HG03025 (cell line): ENCODE results near the gene PAGE5.

ENCODE experiments used
- ATAC-seq: cut with Tn5 transposase; IDR thresholded peaks from one replicate; pipeline ENCODE4 v1.9.1; 2021; ENCODE audit warnings: mild to moderate bottlenecking, moderate library complexity; ENCODE audit not compliant: unreplicated experiment, low FRiP score

The PAGE5 gene, protein sequence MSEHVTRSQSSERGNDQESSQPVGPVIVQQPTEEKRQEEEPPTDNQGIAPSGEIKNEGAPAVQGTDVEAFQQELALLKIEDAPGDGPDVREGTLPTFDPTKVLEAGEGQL

GRCh38 chrX:55220119-55220794 lies at the start of gene PAGE5:
PAGE5 (plus strand) TSS chrX:55220346; CDS start chrX:55221383, 1,037 bp downstream.
- no peak for ATAC-seq

GRCh38 chrX:55187281-55187680 lies 32.9 kb upstream of the PAGE5 start:
- ATAC-seq: no peak

DNA sequence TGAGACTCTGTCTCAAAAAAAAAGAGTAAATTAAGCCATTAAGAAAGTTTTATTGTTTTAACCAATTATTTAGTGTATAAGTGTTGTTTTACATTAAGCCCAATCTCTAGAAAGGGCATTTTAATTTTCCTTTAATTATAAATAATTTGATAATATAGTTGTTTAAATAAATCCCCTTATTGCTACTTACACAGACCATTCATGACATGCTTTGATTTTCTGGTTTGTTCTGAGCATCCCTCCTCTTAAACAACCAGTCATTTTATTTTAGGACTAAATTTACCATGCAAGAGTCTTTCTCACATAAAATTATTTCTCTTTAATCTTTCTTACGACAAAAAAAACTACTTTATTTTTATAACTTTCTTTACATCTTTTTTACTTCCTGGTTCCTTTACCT lies 23.5 kb upstream of the PAGE5 start:
- ATAC-seq: no peak

GRCh38 chrX:55201930-55202579 lies 18.1 kb upstream of the PAGE5 start:
- no peak for ATAC-seq

DNA sequence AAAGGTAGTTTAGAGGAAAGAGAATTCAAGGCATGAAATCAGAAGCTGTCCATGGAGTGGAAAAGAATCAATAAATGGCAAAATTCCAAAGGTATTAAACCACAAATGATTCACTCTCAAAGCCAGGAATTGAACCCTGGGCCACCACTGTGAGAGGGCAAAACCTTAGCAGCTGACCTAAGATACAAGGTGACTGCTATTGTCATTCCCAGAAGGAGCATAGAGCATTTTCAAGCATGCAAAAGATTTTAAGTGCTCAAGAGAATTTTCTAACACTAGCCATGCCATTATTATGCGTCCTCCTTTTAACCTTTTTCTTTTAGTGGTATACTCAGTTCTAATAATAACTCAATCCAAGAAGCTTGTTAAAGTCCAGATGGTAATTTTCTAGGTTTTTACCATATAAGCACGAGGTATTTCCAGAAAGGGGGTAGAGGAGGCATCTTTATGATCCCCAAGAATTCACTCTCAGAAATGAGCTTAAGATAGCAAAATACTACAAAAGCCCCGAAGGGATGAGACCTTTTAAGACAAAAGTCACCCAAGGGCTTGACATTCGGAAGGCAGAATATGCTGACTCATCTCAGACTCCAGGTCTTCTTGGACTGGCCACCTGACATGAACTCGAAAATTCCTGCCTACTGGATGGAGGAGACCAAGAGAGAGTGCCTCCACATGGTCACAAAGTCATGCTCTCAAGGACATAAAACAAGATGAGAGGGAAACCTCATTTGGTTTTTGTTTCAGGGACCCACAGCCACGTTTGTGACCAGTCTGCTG lies 13.8 kb upstream of the PAGE5 start:
- ATAC-seq: no peak

- no peak for ATAC-seq
Measured at GRCh38 chrX:55210931-55211677, 9.0 kb upstream of the PAGE5 start.

GRCh38 chrX:55213381-55213780 lies 6.8 kb upstream of the PAGE5 start:
- ATAC-seq: no peak

DNA sequence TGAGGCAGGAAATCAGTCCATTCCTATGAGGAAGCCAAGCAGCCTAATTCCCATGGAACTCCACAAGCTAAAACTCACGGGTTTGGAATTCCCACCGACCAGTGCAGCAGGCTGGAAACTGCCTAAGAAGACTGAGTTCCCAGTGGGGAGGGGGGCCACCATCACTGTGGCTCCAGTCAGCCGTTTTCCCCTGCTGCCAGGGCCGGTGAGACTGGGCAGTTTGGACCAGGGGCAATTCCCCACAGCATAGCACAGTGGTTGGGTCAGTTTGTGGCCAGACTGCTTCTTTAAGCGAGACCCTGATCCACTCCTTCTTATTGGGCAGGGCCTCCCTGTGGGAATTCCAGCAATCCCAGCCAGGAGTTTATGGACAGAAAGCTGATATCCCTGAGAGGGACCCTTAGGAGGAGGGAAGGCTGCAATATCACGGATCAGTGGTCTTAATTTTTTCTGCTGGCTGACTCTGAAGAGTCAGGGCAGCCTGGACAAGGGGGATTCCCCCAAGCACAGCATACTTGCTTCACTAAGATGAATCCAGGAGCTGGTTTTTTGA lies 20.7 kb downstream of the PAGE5 start:
- ATAC-seq: no peak

GRCh38 chrX:55253528-55253927 lies 33.4 kb downstream of the PAGE5 start:
- ATAC-seq: no peak

DNA sequence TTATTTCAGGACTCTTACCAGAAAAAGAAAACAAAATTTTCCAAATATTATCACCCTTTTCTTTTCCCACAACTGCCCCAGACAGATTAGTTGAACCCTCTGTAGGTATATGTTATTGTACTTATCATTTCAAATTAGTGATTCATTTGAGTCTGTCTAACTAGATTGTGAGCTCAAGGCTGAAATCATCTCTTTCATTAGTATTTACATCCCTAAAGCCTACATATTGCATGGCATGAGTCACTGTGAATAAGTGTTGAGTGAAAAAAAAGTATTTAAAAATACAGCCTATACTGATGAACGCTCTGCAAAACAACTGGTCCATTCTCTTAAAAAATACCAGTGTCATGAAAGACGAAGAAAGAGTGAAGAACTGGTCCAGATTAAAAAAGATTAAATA lies 40.7 kb downstream of the PAGE5 start:
- ATAC-seq: no peak

DNA sequence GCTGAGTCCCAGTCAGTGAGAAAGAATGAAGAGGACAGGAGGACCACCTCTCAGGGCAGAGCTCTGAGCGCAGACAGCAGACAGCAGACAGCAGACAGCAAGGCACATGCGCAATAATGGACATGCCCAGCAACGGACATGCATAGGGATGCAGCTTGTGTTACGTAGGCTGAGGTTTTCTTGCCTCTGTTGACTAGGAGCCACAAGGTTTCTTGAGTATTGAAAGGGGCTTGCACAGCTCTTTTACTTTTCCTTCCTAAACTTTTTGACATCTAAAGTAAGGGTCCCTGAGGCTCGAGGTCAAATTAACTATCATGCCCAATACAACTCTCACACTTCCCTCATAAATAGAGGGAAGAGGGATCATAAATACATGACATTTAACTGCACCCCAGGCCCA lies 44.7 kb downstream of the PAGE5 start, which contains the start of gene PAGE3:
Gene PAGE3, minus strand, starts transcription at position 101 of the 400 bp plus-strand sequence. CDS start 1,013 bp downstream, outside the sequence.
- ATAC-seq: no peak
